Measurements from ENCODE around the gene MUC2. TPM values are rescaled to one million over a fixed set of nuclear protein-coding genes. Genes with fewer than 3 reads are reported as not detected.

MUC2 gene
- total and polyA plus RNA-seq, 3 experiments from 2014 or later: not detected

GRCh38 chr11:1120532-1121330 lies 46.1 kb downstream of the MUC2 start:
- H3K27ac ChIP-seq (ENCODE audit: low read depth, low read length): no peak overlapping the region
- POLR2A ChIA-PET: no interaction called here
- H3K9me3 Mint-ChIP-seq: peaks cover 0 to 3% (median 2%) of the 10 kb centered on the region in 5 donors

GRCh38 chr11:1121331-1121812 lies 46.7 kb downstream of the MUC2 start:
- H3K4me3 Mint-ChIP-seq: no peak overlapping the region
- no peaks in the 10 kb centered on the region for H3K27me3 ChIP-seq (ENCODE audit: insufficient read depth, low read length, poor library complexity, severe bottlenecking)
- no peaks in the 10 kb centered on the region for H3K36me3 ChIP-seq (ENCODE audit: insufficient read depth, low read length)
- H3K27ac Mint-ChIP-seq: no peak overlapping the region
- H3K36me3 Mint-ChIP-seq: no peaks in the 10 kb centered on the region
- H3K4me1 ChIP-seq (ENCODE audit: insufficient read depth, low read length): no peaks in the 10 kb centered on the region
- H3K27me3 Mint-ChIP-seq: peaks cover 3 to 4% of the 10 kb centered on the region in 2 donors
- H3K9me3 Mint-ChIP-seq: peaks cover 0 to 3% (median 2%) of the 10 kb centered on the region in 5 donors
- ChIA-PET CTCF (no interaction called here), POLR2A (no interaction called here)
- no peak overlapping the region for H3K27ac ChIP-seq (ENCODE audit: low read depth, low read length)
- H3K4me3 ChIP-seq (ENCODE audit: low read length): no peak overlapping the region
- H3K4me1 Mint-ChIP-seq: no peaks in the 10 kb centered on the region
- DNase-seq: peak in 1 of 5 donors; percentile 39
- H3K9me3 ChIP-seq (ENCODE audit: low read length): no peaks in the 10 kb centered on the region

More at GRCh38 chr11:1120532-1121330, 46.1 kb downstream of the MUC2 start:
- Histone ChIP-seq H3K27me3 (ENCODE audit: insufficient read depth, low read length, poor library complexity, severe bottlenecking) (no peaks in the 10 kb centered on the region), H3K9me3 (ENCODE audit: low read length) (no peaks in the 10 kb centered on the region), H3K4me3 (ENCODE audit: low read length) (no peak overlapping the region), H3K4me1 (ENCODE audit: insufficient read depth, low read length) (no peaks in the 10 kb centered on the region), H3K36me3 (ENCODE audit: insufficient read depth, low read length) (no peaks in the 10 kb centered on the region)
- DNase-seq: peak in 1 of 5 donors; percentile 37
- CTCF ChIA-PET: no interaction called here
- Mint-ChIP-seq H3K4me1 (no peaks in the 10 kb centered on the region), H3K4me3 (no peak overlapping the region), H3K27ac (no peak overlapping the region), H3K36me3 (no peaks in the 10 kb centered on the region), H3K27me3 (peaks cover 2 to 3% of the 10 kb centered on the region in 2 donors)

- H3K27ac ChIP-seq (ENCODE audit: low read depth, low read length): no peak overlapping the region
- peaks cover 3 to 4% of the 10 kb centered on the region in 2 donors for H3K27me3 Mint-ChIP-seq
- H3K4me1 Mint-ChIP-seq: no peaks in the 10 kb centered on the region
- no peaks in the 10 kb centered on the region for H3K27me3 ChIP-seq (ENCODE audit: insufficient read depth, low read length, poor library complexity, severe bottlenecking)
- no peak overlapping the region for H3K4me3 ChIP-seq (ENCODE audit: low read length)
- POLR2A ChIA-PET: no interaction called here
- DNase-seq: peak in 1 of 5 donors; percentile 35
- no peaks in the 10 kb centered on the region for H3K36me3 Mint-ChIP-seq
- peaks cover 0 to 3% (median 2%) of the 10 kb centered on the region in 5 donors for H3K9me3 Mint-ChIP-seq
- no peaks in the 10 kb centered on the region for H3K36me3 ChIP-seq (ENCODE audit: insufficient read depth, low read length)
- no peaks in the 10 kb centered on the region for H3K9me3 ChIP-seq (ENCODE audit: low read length)
- CTCF ChIA-PET: no interaction called here
- no peak overlapping the region for H3K27ac Mint-ChIP-seq
- H3K4me3 Mint-ChIP-seq: no peak overlapping the region
- no peaks in the 10 kb centered on the region for H3K4me1 ChIP-seq (ENCODE audit: insufficient read depth, low read length)
Measured at GRCh38 chr11:1121813-1122663, 47.4 kb downstream of the MUC2 start.

- DNase-seq: no peak
- Histone ChIP-seq H3K27me3 (ENCODE audit: insufficient read depth, low read length, poor library complexity, severe bottlenecking) (no peaks in the 10 kb centered on the region), H3K9me3 (ENCODE audit: low read length) (no peaks in the 10 kb centered on the region), H3K4me1 (ENCODE audit: insufficient read depth, low read length) (no peaks in the 10 kb centered on the region), H3K36me3 (ENCODE audit: insufficient read depth, low read length) (no peaks in the 10 kb centered on the region), H3K27ac (ENCODE audit: low read depth, low read length) (no peak overlapping the region), H3K4me3 (ENCODE audit: low read length) (no peak overlapping the region)
- POLR2A ChIA-PET: no interaction called here
- H3K36me3 Mint-ChIP-seq: no peaks in the 10 kb centered on the region
- no peak overlapping the region for H3K4me3 Mint-ChIP-seq
- H3K27ac Mint-ChIP-seq: no peak overlapping the region
- CTCF ChIA-PET: no interaction called here
- peaks cover 0 to 3% (median 2%) of the 10 kb centered on the region in 5 donors for H3K9me3 Mint-ChIP-seq
- H3K4me1 Mint-ChIP-seq: no peaks in the 10 kb centered on the region
- H3K27me3 Mint-ChIP-seq: peaks cover 4 to 5% of the 10 kb centered on the region in 2 donors
Measured at GRCh38 chr11:1122664-1123002, 48.0 kb downstream of the MUC2 start.

GRCh38 chr11:1123970-1124369 lies 49.3 kb downstream of the MUC2 start:
- CTCF ChIA-PET: no interaction called here
- H3K4me3 ChIP-seq (ENCODE audit: low read length): no peak overlapping the region
- no peak overlapping the region for H3K27ac ChIP-seq (ENCODE audit: low read depth, low read length)
- POLR2A ChIA-PET: no interaction called here
- Mint-ChIP-seq H3K36me3 (no peaks in the 10 kb centered on the region), H3K27ac (no peak overlapping the region), H3K4me1 (no peaks in the 10 kb centered on the region), H3K27me3 (peaks cover 2 to 7% of the 10 kb centered on the region in 2 donors), H3K4me3 (no peak overlapping the region), H3K9me3 (peaks cover 0 to 3% (median 2%) of the 10 kb centered on the region in 5 donors)
- no peaks in the 10 kb centered on the region for H3K4me1 ChIP-seq (ENCODE audit: insufficient read depth, low read length)
- no peaks in the 10 kb centered on the region for H3K27me3 ChIP-seq (ENCODE audit: insufficient read depth, low read length, poor library complexity, severe bottlenecking)
- no peak for DNase-seq
- no peaks in the 10 kb centered on the region for H3K9me3 ChIP-seq (ENCODE audit: low read length)
- no peaks in the 10 kb centered on the region for H3K36me3 ChIP-seq (ENCODE audit: insufficient read depth, low read length)

Other genes with a start within 250 kb of the MUC2 start
- gene CRACR2B, start 247.0 kb upstream of the MUC2 start, total RNA-seq: 1 to 10 TPM; 2.4 to 3.6 TPM
- not detected for gene CRACR2B, start 247.0 kb upstream of the MUC2 start, polyA plus RNA-seq
- gene CD151, start 241.9 kb upstream of the MUC2 start, total RNA-seq: 10 to 100 TPM; 61.2 to 65.5 TPM
- 19.6 TPM for gene CD151, start 241.9 kb upstream of the MUC2 start, polyA plus RNA-seq
- 100 to 1,000 TPM; 178 to 182 TPM for gene POLR2L, start 232.3 kb upstream of the MUC2 start, total RNA-seq
- gene POLR2L, start 232.3 kb upstream of the MUC2 start, polyA plus RNA-seq: 114 TPM
- 1 to 10 TPM; 8.8 to 9.4 TPM for gene TSPAN4, start 232.0 kb upstream of the MUC2 start, total RNA-seq
- 4.4 TPM for gene TSPAN4, start 232.0 kb upstream of the MUC2 start, polyA plus RNA-seq
- 10 to 100 TPM; 87.2 to 94.1 TPM for gene CHID1, start 164.1 kb upstream of the MUC2 start, total RNA-seq
- 57.1 TPM for gene CHID1, start 164.1 kb upstream of the MUC2 start, polyA plus RNA-seq
- gene AP2A2, start 149.0 kb upstream of the MUC2 start, total RNA-seq: 10 to 100 TPM; 38.8 to 42.8 TPM
- 13.9 TPM for gene AP2A2, start 149.0 kb upstream of the MUC2 start, polyA plus RNA-seq
- gene MUC6, start 38.2 kb upstream of the MUC2 start, total RNA-seq: not detected
- gene MUC6, start 38.2 kb upstream of the MUC2 start, polyA plus RNA-seq: not detected
- gene MUC5AC, start 83.1 kb downstream of the MUC2 start, total RNA-seq: not detected
- not detected for gene MUC5AC, start 83.1 kb downstream of the MUC2 start, polyA plus RNA-seq
- gene MUC5B, start 148.2 kb downstream of the MUC2 start, total RNA-seq: not detected
- gene MUC5B, start 148.2 kb downstream of the MUC2 start, polyA plus RNA-seq: not detected
- 10 to 100 TPM; 36.3 to 41.8 TPM for gene TOLLIP, start 234.8 kb downstream of the MUC2 start, total RNA-seq
- 31.1 TPM for gene TOLLIP, start 234.8 kb downstream of the MUC2 start, polyA plus RNA-seq

Data from CD8-positive, alpha-beta memory T cell (primary cell).